ENCODE measurements around the gene EML3.
"Not testable (repeated sequence)": the region's sequence is repeated elsewhere in the genome, so short reads cannot be mapped to it uniquely, and the experiment has no call there.

Gene EML3

GRCh38 chr11:62573592-62574362 is 38.8 kb downstream of the EML3 start, which contains the start of gene EEF1G:
EEF1G (minus strand) TSS chr11:62573891; CDS start chr11:62573842, 49 bp downstream.
- H2AFZ ChIP-seq (ENCODE audit: low read length): peak within 1 kb of the TSS; percentile 91
- H3K9ac ChIP-seq (ENCODE audit: low read depth, low read length, poor library complexity): peak within 1 kb of the TSS; percentile 93
- peaks cover 7 to 15% of the 10 kb centered on the region in 2 donors for H3K4me1 ChIP-seq (ENCODE audit: control insufficient read depth in 2 of 2, insufficient read depth in 1 of 2, low read depth in 1 of 2, low read length in 2 of 2)
- H2BK120ac ChIP-seq (ENCODE audit: low read depth, low read length): no peak within 1 kb of the TSS
- no peaks in the 10 kb centered on the region for H3K9me3 ChIP-seq (replicated peaks in 1 of 2; ENCODE audit: control insufficient read depth in 2 of 2, insufficient read depth in 1 of 2, low read depth in 1 of 2, low read length in 2 of 2)
- no CpG with 5 or more reads among the region's 46 CpGs for WGBS, 2 donors (ENCODE audit: extremely low coverage in 2 of 2, insufficient read length in 2 of 2, insufficient replicate concordance in 1 of 2)
- H4K91ac ChIP-seq (ENCODE audit: low read depth, low read length, poor library complexity): peak within 1 kb of the TSS; percentile 47
- DNase-seq (ENCODE audit: low spot score): peak; percentile 99
- H3K23ac ChIP-seq (ENCODE audit: low read depth, low read length, poor library complexity): peak within 1 kb of the TSS; percentile 86
- no peak within 1 kb of the TSS for H2BK12ac ChIP-seq (ENCODE audit: low read length)
- H3K27me3 ChIP-seq (ENCODE audit: control insufficient read depth in 3 of 3, insufficient read depth in 3 of 3, low read depth in 1 of 3, low read length in 3 of 3): no peaks in the 10 kb centered on the region
- H3K14ac ChIP-seq (ENCODE audit: low read length): peak within 1 kb of the TSS; percentile 67
- H3K4ac ChIP-seq (ENCODE audit: low read length): no peak within 1 kb of the TSS
- peak within 1 kb of the TSS; percentile 24 for H4K8ac ChIP-seq (ENCODE audit: low read depth, low read length)
- H3K4me3 ChIP-seq (ENCODE audit: low read length in 2 of 2): peak within 1 kb of the TSS; percentile 91 to 94
- H3K18ac ChIP-seq (ENCODE audit: low read length): peak within 1 kb of the TSS; percentile 94
- H2BK15ac ChIP-seq (ENCODE audit: low read length): no peak within 1 kb of the TSS
- peak within 1 kb of the TSS; percentile 69 for H2BK5ac ChIP-seq (ENCODE audit: low read length)
- peaks cover 41 to 84% of the 10 kb centered on the region in 2 donors for H3K36me3 ChIP-seq (replicated peaks in 1 of 2; ENCODE audit: control insufficient read depth in 2 of 2, insufficient read depth in 2 of 2, low read length in 2 of 2)
- H3K27ac ChIP-seq (replicated peaks; ENCODE audit: low read length): peak within 1 kb of the TSS; percentile 42
- H3K4me2 ChIP-seq (ENCODE audit: insufficient read depth, low read length, poor library complexity, severe bottlenecking): peak within 1 kb of the TSS; percentile 83
- peaks cover 10% of the 10 kb centered on the region for H3K79me1 ChIP-seq (ENCODE audit: low read depth, low read length)
- H2AK5ac ChIP-seq (ENCODE audit: low read depth, low read length): peak within 1 kb of the TSS; percentile 77

GRCh38 chr11:62573006-62573591 is 39.5 kb downstream of the EML3 start:
- no peak for DNase-seq (ENCODE audit: low spot score)
- peak overlapping the region; percentile 67 for H3K14ac ChIP-seq (ENCODE audit: low read length)
- no peak overlapping the region for H2BK15ac ChIP-seq (ENCODE audit: low read length)
- peaks cover 36 to 84% of the 10 kb centered on the region in 2 donors for H3K36me3 ChIP-seq (replicated peaks in 1 of 2; ENCODE audit: control insufficient read depth in 2 of 2, insufficient read depth in 2 of 2, low read length in 2 of 2)
- no peak overlapping the region for H4K91ac ChIP-seq (ENCODE audit: low read depth, low read length, poor library complexity)
- H3K4ac ChIP-seq (ENCODE audit: low read length): no peak overlapping the region
- peaks cover 10% of the 10 kb centered on the region for H3K79me1 ChIP-seq (ENCODE audit: low read depth, low read length)
- H2BK120ac ChIP-seq (ENCODE audit: low read depth, low read length): no peak overlapping the region
- peaks cover 7 to 15% of the 10 kb centered on the region in 2 donors for H3K4me1 ChIP-seq (ENCODE audit: control insufficient read depth in 2 of 2, insufficient read depth in 1 of 2, low read depth in 1 of 2, low read length in 2 of 2)
- H2BK12ac ChIP-seq (ENCODE audit: low read length): no peak overlapping the region
- no CpG with 5 or more reads among the region's 33 CpGs for WGBS, 2 donors (ENCODE audit: extremely low coverage in 2 of 2, insufficient read length in 2 of 2, insufficient replicate concordance in 1 of 2)
- H3K27me3 ChIP-seq (ENCODE audit: control insufficient read depth in 3 of 3, insufficient read depth in 3 of 3, low read depth in 1 of 3, low read length in 3 of 3): no peaks in the 10 kb centered on the region
- H2AFZ ChIP-seq (ENCODE audit: low read length): peak overlapping the region; percentile 80
- peak overlapping the region; percentile 69 for H2BK5ac ChIP-seq (ENCODE audit: low read length)
- peak overlapping the region; percentile 15 for H3K23ac ChIP-seq (ENCODE audit: low read depth, low read length, poor library complexity)
- H3K27ac ChIP-seq (replicated peaks; ENCODE audit: low read length): peak overlapping the region; percentile 33
- H3K9ac ChIP-seq (ENCODE audit: low read depth, low read length, poor library complexity): peak overlapping the region; percentile 93
- H3K4me2 ChIP-seq (ENCODE audit: insufficient read depth, low read length, poor library complexity, severe bottlenecking): peak overlapping the region; percentile 78
- peak overlapping the region; percentile 94 for H3K18ac ChIP-seq (ENCODE audit: low read length)
- H4K8ac ChIP-seq (ENCODE audit: low read depth, low read length): no peak overlapping the region
- no peaks in the 10 kb centered on the region for H3K9me3 ChIP-seq (replicated peaks in 1 of 2; ENCODE audit: control insufficient read depth in 2 of 2, insufficient read depth in 1 of 2, low read depth in 1 of 2, low read length in 2 of 2)
- peak overlapping the region; percentile 91 to 94 for H3K4me3 ChIP-seq (ENCODE audit: low read length in 2 of 2)
- peak overlapping the region; percentile 77 for H2AK5ac ChIP-seq (ENCODE audit: low read depth, low read length)

DNA sequence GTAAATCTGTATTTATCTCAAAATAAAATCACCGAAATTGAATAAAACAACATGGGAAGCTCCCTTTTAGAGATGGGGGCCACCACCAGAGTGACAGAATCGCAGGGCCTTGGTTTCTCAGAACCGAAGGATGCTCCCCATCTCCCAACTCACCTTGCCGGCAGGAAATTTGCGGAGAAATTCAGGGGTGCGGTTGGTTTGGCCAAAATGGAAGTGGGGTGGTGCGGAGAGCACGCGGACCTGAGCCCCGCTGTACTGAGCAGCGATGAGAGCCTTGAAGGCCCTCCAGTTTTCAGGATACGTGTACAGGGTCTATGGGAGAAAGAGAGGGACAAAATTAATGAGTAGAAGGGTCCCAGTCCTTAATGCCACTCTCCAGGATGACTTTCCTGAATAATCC is 40.1 kb downstream of the EML3 start:
- Histone ChIP-seq H3K4me2 (ENCODE audit: insufficient read depth, low read length, poor library complexity, severe bottlenecking) (peak overlapping the region; percentile 78), H3K4me1 (ENCODE audit: control insufficient read depth in 2 of 2, insufficient read depth in 1 of 2, low read depth in 1 of 2, low read length in 2 of 2) (peaks cover 7 to 15% of the 10 kb centered on the region in 2 donors), H2BK120ac (ENCODE audit: low read depth, low read length) (no peak overlapping the region), H2BK12ac (ENCODE audit: low read length) (no peak overlapping the region), H3K9me3 (replicated peaks in 1 of 2; ENCODE audit: control insufficient read depth in 2 of 2, insufficient read depth in 1 of 2, low read depth in 1 of 2, low read length in 2 of 2) (no peaks in the 10 kb centered on the region), H3K18ac (ENCODE audit: low read length) (no peak overlapping the region), H4K8ac (ENCODE audit: low read depth, low read length) (no peak overlapping the region), H2BK15ac (ENCODE audit: low read length) (no peak overlapping the region), H3K79me1 (ENCODE audit: low read depth, low read length) (peaks cover 10% of the 10 kb centered on the region), H4K91ac (ENCODE audit: low read depth, low read length, poor library complexity) (no peak overlapping the region), H3K9ac (ENCODE audit: low read depth, low read length, poor library complexity) (no peak overlapping the region), H2AK5ac (ENCODE audit: low read depth, low read length) (no peak overlapping the region), H3K23ac (ENCODE audit: low read depth, low read length, poor library complexity) (no peak overlapping the region), H2BK5ac (ENCODE audit: low read length) (no peak overlapping the region), H3K27me3 (ENCODE audit: control insufficient read depth in 3 of 3, insufficient read depth in 3 of 3, low read depth in 1 of 3, low read length in 3 of 3) (no peaks in the 10 kb centered on the region), H2AFZ (ENCODE audit: low read length) (no peak overlapping the region), H3K4ac (ENCODE audit: low read length) (no peak overlapping the region), H3K36me3 (replicated peaks in 1 of 2; ENCODE audit: control insufficient read depth in 2 of 2, insufficient read depth in 2 of 2, low read length in 2 of 2) (peaks cover 37 to 84% of the 10 kb centered on the region in 2 donors), H3K14ac (ENCODE audit: low read length) (no peak overlapping the region), H3K4me3 (ENCODE audit: low read length in 2 of 2) (peak overlapping the region; percentile 91 to 94), H3K27ac (replicated peaks; ENCODE audit: low read length) (no peak overlapping the region)
- WGBS, 2 donors (ENCODE audit: extremely low coverage in 2 of 2, insufficient read length in 2 of 2, insufficient replicate concordance in 1 of 2): no CpG with 5 or more reads among the region's 12 CpGs
- DNase-seq (ENCODE audit: low spot score): no peak

DNA sequence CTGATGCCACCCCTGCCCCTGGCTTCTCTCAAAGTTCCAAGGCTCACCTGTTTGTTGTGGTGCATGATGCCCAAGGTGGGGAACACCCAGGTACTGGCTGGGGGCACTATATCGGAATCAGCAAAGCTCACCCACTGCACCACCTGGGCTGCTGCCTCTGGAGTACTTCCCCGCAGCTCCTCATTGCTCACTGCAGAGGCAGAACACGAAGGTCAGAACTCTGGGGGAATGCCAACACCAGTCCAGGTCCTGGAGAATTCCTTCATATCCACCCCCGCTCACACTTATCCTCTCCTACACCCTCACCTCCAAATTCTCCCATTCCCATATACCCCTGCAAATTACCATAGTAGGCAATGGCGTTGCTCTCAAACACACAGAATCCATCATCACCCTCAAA is 41.1 kb downstream of the EML3 start:
- not testable (repeated sequence) for H3K23ac ChIP-seq (ENCODE audit: low read depth, low read length, poor library complexity); H2BK15ac ChIP-seq (ENCODE audit: low read length); H3K9me3 ChIP-seq (replicated peaks in 1 of 2; ENCODE audit: control insufficient read depth in 2 of 2, insufficient read depth in 1 of 2, low read depth in 1 of 2, low read length in 2 of 2)

More for the DNA sequence above, 41.1 kb downstream of the EML3 start:
- H2BK120ac ChIP-seq (ENCODE audit: low read depth, low read length); H4K8ac ChIP-seq (ENCODE audit: low read depth, low read length); H3K14ac ChIP-seq (ENCODE audit: low read length); H3K18ac ChIP-seq (ENCODE audit: low read length); H3K27me3 ChIP-seq (ENCODE audit: control insufficient read depth in 3 of 3, insufficient read depth in 3 of 3, low read depth in 1 of 3, low read length in 3 of 3); H2BK12ac ChIP-seq (ENCODE audit: low read length); H4K91ac ChIP-seq (ENCODE audit: low read depth, low read length, poor library complexity); DNase-seq (ENCODE audit: low spot score); H2AFZ ChIP-seq (ENCODE audit: low read length); H3K4ac ChIP-seq (ENCODE audit: low read length); H3K4me2 ChIP-seq (ENCODE audit: insufficient read depth, low read length, poor library complexity, severe bottlenecking); H3K27ac ChIP-seq (replicated peaks; ENCODE audit: low read length); H3K4me3 ChIP-seq (ENCODE audit: low read length in 2 of 2); H3K9ac ChIP-seq (ENCODE audit: low read depth, low read length, poor library complexity); H2AK5ac ChIP-seq (ENCODE audit: low read depth, low read length); H2BK5ac ChIP-seq (ENCODE audit: low read length): not testable (repeated sequence)
- 100% methylated on average over 1 of the region's 5 CpGs; no CpG with 5 or more reads in 1 of the 2 donors for WGBS, 2 donors (ENCODE audit: extremely low coverage in 2 of 2, insufficient read length in 2 of 2, insufficient replicate concordance in 1 of 2)
- H3K4me1 ChIP-seq (ENCODE audit: control insufficient read depth in 2 of 2, insufficient read depth in 1 of 2, low read depth in 1 of 2, low read length in 2 of 2): peaks cover 7 to 15% of the 10 kb centered on the region in 2 donors
- H3K36me3 ChIP-seq (replicated peaks in 1 of 2; ENCODE audit: control insufficient read depth in 2 of 2, insufficient read depth in 2 of 2, low read length in 2 of 2): peaks cover 39 to 84% of the 10 kb centered on the region in 2 donors
- H3K79me1 ChIP-seq (ENCODE audit: low read depth, low read length): peaks cover 10% of the 10 kb centered on the region

Measured in neuronal stem cell (in vitro differentiated cells).